Measurements from ENCODE around the gene PRKAG2.

PRKAG2 gene

GRCh38 chr7:151717415-151717814 is 159.5 kb downstream of the PRKAG2 start:
- H3K27ac ChIP-seq = peak overlapping the region; percentile 19
- TF ChIP-seq CTCF (conservative IDR thresholded peaks at IDR 0.05) = no peak

- TF ChIP-seq CTCF (conservative IDR thresholded peaks at IDR 0.05) = no peak
- H3K27ac ChIP-seq = no peak overlapping the region
These were observed 160.6 kb downstream of the PRKAG2 start for GRCh38 chr7:151716323-151716722.

- TF ChIP-seq CTCF (conservative IDR thresholded peaks at IDR 0.05) = no peak
- H3K27ac ChIP-seq = no peak overlapping the region
These were observed 161.1 kb downstream of the PRKAG2 start for GRCh38 chr7:151715666-151716315.

- no peak overlapping the region for H3K27ac ChIP-seq
- no peak for TF ChIP-seq CTCF (conservative IDR thresholded peaks at IDR 0.05)
These were observed 162.7 kb downstream of the PRKAG2 start for GRCh38 chr7:151714201-151714600.

- TF ChIP-seq CTCF (conservative IDR thresholded peaks at IDR 0.05) = no peak
- H3K27ac ChIP-seq = no peak overlapping the region
These were observed 164.1 kb downstream of the PRKAG2 start for GRCh38 chr7:151712810-151713125.

- no peak overlapping the region for H3K27ac ChIP-seq
- no peak for TF ChIP-seq CTCF (conservative IDR thresholded peaks at IDR 0.05)
These were observed 164.8 kb downstream of the PRKAG2 start for GRCh38 chr7:151711906-151712809.

GRCh38 chr7:151711435-151711872 is 165.5 kb downstream of the PRKAG2 start:
- H3K27ac ChIP-seq = no peak overlapping the region
- no peak for TF ChIP-seq CTCF (conservative IDR thresholded peaks at IDR 0.05)

Data from VCaP (cell line).